WTC11 (cell line): ENCODE data around the gene EMC8. TPM values are rescaled to one million over a fixed set of nuclear protein-coding genes. Genes with fewer than 3 reads are reported as not detected.

ENCODE experiments used
- ATAC-seq: fragments of 200-7000 bp; cut with Tn5 transposase; 2 replicates; pipeline ENCODE4 v1.10.0; 2021; ENCODE audit warnings: mild to moderate bottlenecking, moderate library complexity
- CTCF ChIA-PET: fragments of 300-600 bp; sonication (Branson Sonifier 250); formaldehyde crosslinking; loops from one replicate; lab custom pipeline; 2021; ENCODE audit warnings: antibody characterized with exemption; lab: Charles Lee
- POLR2A ChIA-PET: fragments of 350-600 bp; sonication (Branson Sonifier 250); formaldehyde crosslinking; loops from one replicate; lab custom pipeline; 2021; ENCODE audit warnings: antibody characterized with exemption; lab: Charles Lee
- DNase-seq: peaks from one replicate; pipeline ENCODE4 v3.0.0; 2021; ENCODE audit warnings: low spot score
- H3K27ac Mint-ChIP-seq: 2 replicates; pipeline ENCODE4 v1.8.0; 2021; ENCODE audit warnings: mixed read lengths
- H3K27me3 Mint-ChIP-seq: 2 replicates; pipeline ENCODE4 v1.8.0; 2021; ENCODE audit warnings: low read depth, mild to moderate bottlenecking, moderate library complexity, mixed read lengths
- H3K36me3 Mint-ChIP-seq: 2 replicates; pipeline ENCODE4 v1.8.0; 2021; ENCODE audit warnings: mixed read lengths
- H3K4me1 Mint-ChIP-seq: 2 replicates; pipeline ENCODE4 v1.8.0; 2022; ENCODE audit warnings: mixed read lengths
- H3K4me3 Mint-ChIP-seq: 2 replicates; pipeline ENCODE4 v1.8.0; 2021; ENCODE audit warnings: mild to moderate bottlenecking, moderate library complexity, mixed read lengths
- H3K9me3 Mint-ChIP-seq: 2 replicates; pipeline ENCODE4 v1.8.0; 2021; ENCODE audit warnings: mixed read lengths
- CREM ChIP-seq: sonication (generic); formaldehyde crosslinking; IDR thresholded peaks from 2 replicates; pipeline ENCODE4 v1.8.1; 2022; ENCODE audit warnings: mild to moderate bottlenecking, missing genetic modification reagents, moderate library complexity
- FOXP1 ChIP-seq: sonication (generic); formaldehyde crosslinking; IDR thresholded peaks from 2 replicates; pipeline ENCODE4 v1.8.0; 2022; ENCODE audit warnings: missing genetic modification reagents, mild to moderate bottlenecking, moderate library complexity, borderline replicate concordance
- IRF2 ChIP-seq: sonication (generic); formaldehyde crosslinking; IDR thresholded peaks from 2 replicates; pipeline ENCODE4 v1.8.0; 2022; ENCODE audit warnings: low read depth, missing genetic modification reagents, borderline replicate concordance
- KAT7 ChIP-seq: sonication (generic); formaldehyde crosslinking; IDR thresholded peaks from 2 replicates; pipeline ENCODE4 v1.8.1; 2023; ENCODE audit warnings: missing genetic modification reagents, mild to moderate bottlenecking, borderline replicate concordance
- NFYB ChIP-seq: sonication (generic); formaldehyde crosslinking; conservative IDR thresholded peaks from 2 replicates; pipeline ENCODE4 v1.8.0; 2022; ENCODE audit warnings: low read depth, missing genetic modification reagents
- NR1H2 ChIP-seq: sonication (generic); formaldehyde crosslinking; IDR thresholded peaks from 2 replicates; pipeline ENCODE4 v1.9.0; 2021; ENCODE audit warnings: mild to moderate bottlenecking, moderate library complexity, missing genetic modification reagents
- PRRX2 ChIP-seq: fragments of 250-450 bp; sonication (Bioruptor Pico); IDR thresholded peaks from 2 replicates; pipeline ENCODE4 v1.8.0; 2021; ENCODE audit warnings: mild to moderate bottlenecking
- RELA ChIP-seq: sonication (generic); formaldehyde crosslinking; IDR thresholded peaks from 2 replicates; pipeline ENCODE4 v1.8.1; 2022; ENCODE audit warnings: missing genetic modification reagents, mild to moderate bottlenecking, borderline replicate concordance
- ZNF232 ChIP-seq: sonication (generic); formaldehyde crosslinking; IDR thresholded peaks from 2 replicates; pipeline ENCODE4 v1.8.0; 2022; ENCODE audit warnings: mild to moderate bottlenecking, missing genetic modification reagents
- ZNF396 ChIP-seq: fragments of 250-450 bp; sonication (Bioruptor Pico); IDR thresholded peaks from 2 replicates; pipeline ENCODE4 v1.8.0; 2021; ENCODE audit warnings: mild to moderate bottlenecking, moderate library complexity, borderline replicate concordance
- total RNA-seq: library from RNA; stranded (reverse); gene quantifications from 3 replicates; pipeline ENCODE4 v1.2.3, GENCODE V29; 2021
- TF ChIP-seq, protein P1 (sequence below): fragments of 250-450 bp; sonication (Bioruptor Pico); IDR thresholded peaks from 2 replicates; pipeline ENCODE4 v1.9.0; 2021; ENCODE audit warnings: moderate library complexity, mild to moderate bottlenecking, inconsistent platforms, borderline replicate concordance
- TF ChIP-seq, protein P2 (sequence below): fragments of 250-450 bp; sonication (Bioruptor Pico); IDR thresholded peaks from 2 replicates; pipeline ENCODE4 v1.8.0; 2021; ENCODE audit warnings: mild to moderate bottlenecking
- TF ChIP-seq, protein P3 (sequence below): sonication (generic); formaldehyde crosslinking; conservative IDR thresholded peaks from 2 replicates; pipeline ENCODE4 v1.8.1; 2023; ENCODE audit warnings: mild to moderate bottlenecking, low read depth, missing genetic modification reagents, moderate library complexity
- TF ChIP-seq, protein P4 (sequence below): fragments of 250-450 bp; sonication (Bioruptor Pico); IDR thresholded peaks from 2 replicates; pipeline ENCODE4 v1.9.0; 2021; ENCODE audit warnings: mild to moderate bottlenecking
- TF ChIP-seq, protein P5 (sequence below): sonication (generic); formaldehyde crosslinking; IDR thresholded peaks from 2 replicates; pipeline ENCODE4 v1.8.0; 2022; ENCODE audit warnings: mild to moderate bottlenecking, missing genetic modification reagents
- TF ChIP-seq, protein P6 (sequence below): sonication (generic); formaldehyde crosslinking; IDR thresholded peaks from 2 replicates; pipeline ENCODE4 v1.8.1; 2023; ENCODE audit warnings: mild to moderate bottlenecking, missing genetic modification reagents

The EMC8 gene
- total RNA-seq, 1 experiment from 2014 or later, result 55.2 TPM

DNA sequence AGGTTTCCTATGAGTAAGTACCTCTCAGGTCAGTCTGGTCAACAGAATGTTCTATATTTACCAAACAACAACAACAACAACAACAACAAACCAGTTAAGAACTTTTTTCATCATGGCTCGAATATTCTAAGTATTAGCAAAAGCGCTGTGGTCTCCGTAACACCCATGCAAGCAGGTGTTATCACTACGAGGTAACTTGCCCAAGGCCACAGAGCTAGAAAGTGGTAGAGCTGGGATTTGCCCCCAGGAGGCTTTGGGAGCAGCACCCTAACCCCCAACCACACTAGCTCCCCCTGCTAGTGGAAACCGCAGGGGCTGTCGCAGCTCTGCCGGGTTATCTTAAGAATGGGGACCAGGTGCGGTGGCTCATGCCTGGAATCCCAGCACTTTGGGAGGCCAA, 24.5 kb downstream of the EMC8 start:
- POLR2A ChIA-PET, result no interaction called here
- CTCF ChIA-PET, result interaction anchor here (1.5 kb wide), 1 partner anchor 47 kb away, joined by 3 read pairs; no protein-coding TSS in a partner anchor
- TF ChIP-seq, protein P1, sequence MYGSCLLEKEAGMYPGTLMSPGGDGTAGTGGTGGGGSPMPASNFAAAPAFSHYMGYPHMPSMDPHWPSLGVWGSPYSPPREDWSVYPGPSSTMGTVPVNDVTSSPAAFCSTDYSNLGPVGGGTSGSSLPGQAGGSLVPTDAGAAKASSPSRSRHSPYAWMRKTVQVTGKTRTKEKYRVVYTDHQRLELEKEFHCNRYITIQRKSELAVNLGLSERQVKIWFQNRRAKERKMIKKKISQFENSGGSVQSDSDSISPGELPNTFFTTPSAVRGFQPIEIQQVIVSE (CRISPR knock-in tag), result no peak
- no peak for TF ChIP-seq NFYB (CRISPR knock-in tag)
- no peak for TF ChIP-seq IRF2 (CRISPR knock-in tag)
- TF ChIP-seq, protein P2, sequence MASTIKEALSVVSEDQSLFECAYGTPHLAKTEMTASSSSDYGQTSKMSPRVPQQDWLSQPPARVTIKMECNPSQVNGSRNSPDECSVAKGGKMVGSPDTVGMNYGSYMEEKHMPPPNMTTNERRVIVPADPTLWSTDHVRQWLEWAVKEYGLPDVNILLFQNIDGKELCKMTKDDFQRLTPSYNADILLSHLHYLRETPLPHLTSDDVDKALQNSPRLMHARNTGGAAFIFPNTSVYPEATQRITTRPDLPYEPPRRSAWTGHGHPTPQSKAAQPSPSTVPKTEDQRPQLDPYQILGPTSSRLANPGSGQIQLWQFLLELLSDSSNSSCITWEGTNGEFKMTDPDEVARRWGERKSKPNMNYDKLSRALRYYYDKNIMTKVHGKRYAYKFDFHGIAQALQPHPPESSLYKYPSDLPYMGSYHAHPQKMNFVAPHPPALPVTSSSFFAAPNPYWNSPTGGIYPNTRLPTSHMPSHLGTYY (CRISPR knock-in tag), result no peak
- no peak for TF ChIP-seq ZNF396 (CRISPR knock-in tag)
- no peak for TF ChIP-seq CREM
- no peak for TF ChIP-seq KAT7 (CRISPR knock-in tag)
- no peak for TF ChIP-seq ZNF232 (CRISPR knock-in tag)
- TF ChIP-seq, protein P3, sequence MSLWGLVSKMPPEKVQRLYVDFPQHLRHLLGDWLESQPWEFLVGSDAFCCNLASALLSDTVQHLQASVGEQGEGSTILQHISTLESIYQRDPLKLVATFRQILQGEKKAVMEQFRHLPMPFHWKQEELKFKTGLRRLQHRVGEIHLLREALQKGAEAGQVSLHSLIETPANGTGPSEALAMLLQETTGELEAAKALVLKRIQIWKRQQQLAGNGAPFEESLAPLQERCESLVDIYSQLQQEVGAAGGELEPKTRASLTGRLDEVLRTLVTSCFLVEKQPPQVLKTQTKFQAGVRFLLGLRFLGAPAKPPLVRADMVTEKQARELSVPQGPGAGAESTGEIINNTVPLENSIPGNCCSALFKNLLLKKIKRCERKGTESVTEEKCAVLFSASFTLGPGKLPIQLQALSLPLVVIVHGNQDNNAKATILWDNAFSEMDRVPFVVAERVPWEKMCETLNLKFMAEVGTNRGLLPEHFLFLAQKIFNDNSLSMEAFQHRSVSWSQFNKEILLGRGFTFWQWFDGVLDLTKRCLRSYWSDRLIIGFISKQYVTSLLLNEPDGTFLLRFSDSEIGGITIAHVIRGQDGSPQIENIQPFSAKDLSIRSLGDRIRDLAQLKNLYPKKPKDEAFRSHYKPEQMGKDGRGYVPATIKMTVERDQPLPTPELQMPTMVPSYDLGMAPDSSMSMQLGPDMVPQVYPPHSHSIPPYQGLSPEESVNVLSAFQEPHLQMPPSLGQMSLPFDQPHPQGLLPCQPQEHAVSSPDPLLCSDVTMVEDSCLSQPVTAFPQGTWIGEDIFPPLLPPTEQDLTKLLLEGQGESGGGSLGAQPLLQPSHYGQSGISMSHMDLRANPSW (CRISPR knock-in tag), result no peak
- TF ChIP-seq NR1H2 (CRISPR knock-in tag), result no peak
- TF ChIP-seq RELA (CRISPR knock-in tag), result no peak
- TF ChIP-seq, protein P4, sequence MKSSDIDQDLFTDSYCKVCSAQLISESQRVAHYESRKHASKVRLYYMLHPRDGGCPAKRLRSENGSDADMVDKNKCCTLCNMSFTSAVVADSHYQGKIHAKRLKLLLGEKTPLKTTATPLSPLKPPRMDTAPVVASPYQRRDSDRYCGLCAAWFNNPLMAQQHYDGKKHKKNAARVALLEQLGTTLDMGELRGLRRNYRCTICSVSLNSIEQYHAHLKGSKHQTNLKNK (CRISPR knock-in tag), result no peak
- H3K4me1 Mint-ChIP-seq, result 0 out of 2 replicates have a peak, but pooled peaks cover 2% of the 10 kb centered on the region
- no peak overlapping the region for H3K27ac Mint-ChIP-seq
- H3K4me3 Mint-ChIP-seq, result no peak overlapping the region
- peaks cover 24% of the 10 kb centered on the region for H3K36me3 Mint-ChIP-seq
- H3K27me3 Mint-ChIP-seq, result no peaks in the 10 kb centered on the region
- DNase-seq (no peak), ATAC-seq (no peak)
- H3K9me3 Mint-ChIP-seq, result no peaks in the 10 kb centered on the region

DNA sequence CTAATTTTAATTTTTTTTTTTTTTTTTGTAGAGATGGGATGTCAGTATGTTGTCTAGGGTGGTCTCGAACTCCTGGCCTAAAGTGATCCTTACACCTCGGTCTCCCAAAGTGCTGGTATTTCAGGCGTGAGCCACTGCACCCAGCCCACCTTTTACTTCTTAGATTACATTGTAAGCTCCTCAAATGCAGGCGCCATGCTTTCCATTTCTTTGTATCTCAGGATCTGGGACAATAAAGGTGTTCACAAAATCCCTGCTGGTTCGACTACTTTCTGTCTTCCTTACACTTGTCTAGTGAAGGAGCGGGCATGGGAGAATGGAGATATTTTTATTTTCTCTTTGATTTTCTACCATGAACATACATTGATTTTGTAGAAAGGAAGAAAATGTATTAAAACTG, 25.2 kb downstream of the EMC8 start:
- H3K27me3 Mint-ChIP-seq, result no peaks in the 10 kb centered on the region
- peaks cover 18% of the 10 kb centered on the region for H3K36me3 Mint-ChIP-seq
- CTCF ChIA-PET, result no interaction called here
- no peak overlapping the region for H3K4me3 Mint-ChIP-seq
- H3K9me3 Mint-ChIP-seq, result no peaks in the 10 kb centered on the region
- DNase-seq (no peak), ATAC-seq (no peak)
- POLR2A ChIA-PET, result no interaction called here
- TF ChIP-seq, protein P5, sequence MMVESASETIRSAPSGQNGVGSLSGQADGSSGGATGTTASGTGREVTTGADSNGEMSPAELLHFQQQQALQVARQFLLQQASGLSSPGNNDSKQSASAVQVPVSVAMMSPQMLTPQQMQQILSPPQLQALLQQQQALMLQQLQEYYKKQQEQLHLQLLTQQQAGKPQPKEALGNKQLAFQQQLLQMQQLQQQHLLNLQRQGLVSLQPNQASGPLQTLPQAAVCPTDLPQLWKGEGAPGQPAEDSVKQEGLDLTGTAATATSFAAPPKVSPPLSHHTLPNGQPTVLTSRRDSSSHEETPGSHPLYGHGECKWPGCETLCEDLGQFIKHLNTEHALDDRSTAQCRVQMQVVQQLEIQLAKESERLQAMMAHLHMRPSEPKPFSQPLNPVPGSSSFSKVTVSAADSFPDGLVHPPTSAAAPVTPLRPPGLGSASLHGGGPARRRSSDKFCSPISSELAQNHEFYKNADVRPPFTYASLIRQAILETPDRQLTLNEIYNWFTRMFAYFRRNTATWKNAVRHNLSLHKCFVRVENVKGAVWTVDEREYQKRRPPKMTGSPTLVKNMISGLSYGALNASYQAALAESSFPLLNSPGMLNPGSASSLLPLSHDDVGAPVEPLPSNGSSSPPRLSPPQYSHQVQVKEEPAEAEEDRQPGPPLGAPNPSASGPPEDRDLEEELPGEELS (CRISPR knock-in tag), result no peak
- TF ChIP-seq PRRX2 (CRISPR knock-in tag) (no peak), FOXP1 (no peak)
- TF ChIP-seq, protein P6, sequence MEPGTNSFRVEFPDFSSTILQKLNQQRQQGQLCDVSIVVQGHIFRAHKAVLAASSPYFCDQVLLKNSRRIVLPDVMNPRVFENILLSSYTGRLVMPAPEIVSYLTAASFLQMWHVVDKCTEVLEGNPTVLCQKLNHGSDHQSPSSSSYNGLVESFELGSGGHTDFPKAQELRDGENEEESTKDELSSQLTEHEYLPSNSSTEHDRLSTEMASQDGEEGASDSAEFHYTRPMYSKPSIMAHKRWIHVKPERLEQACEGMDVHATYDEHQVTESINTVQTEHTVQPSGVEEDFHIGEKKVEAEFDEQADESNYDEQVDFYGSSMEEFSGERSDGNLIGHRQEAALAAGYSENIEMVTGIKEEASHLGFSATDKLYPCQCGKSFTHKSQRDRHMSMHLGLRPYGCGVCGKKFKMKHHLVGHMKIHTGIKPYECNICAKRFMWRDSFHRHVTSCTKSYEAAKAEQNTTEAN, result no peak
- H3K4me1 Mint-ChIP-seq, result 0 out of 2 replicates have a peak, but pooled peaks cover 3% of the 10 kb centered on the region
- H3K27ac Mint-ChIP-seq, result no peak overlapping the region
